H1 (cell line): ENCODE results near the gene HNRNPH3. TPM values are rescaled to one million over a fixed set of nuclear protein-coding genes. Genes with fewer than 3 reads are reported as not detected.

Experiments
- polyA plus RNA-seq, 7 experiments: library from polyadenylated mRNA; depleted of rRNA in 3 of 7; stranded (reverse) in 5 of 7; unstranded in 2 of 7; fragments of >200 nt in 5 of 7; fragments of 200-250 nt in 2 of 7; gene quantifications; 1 replicate in 5 of 7; 2 replicates in 1 of 7; 4 replicates in 1 of 7; pipeline versions ENCODE4 v1.2.1 to v1.2.3, GENCODE V29; 2011 to 2013; ENCODE audit warnings: missing spikeins in 2 of 7, mixed read lengths in 2 of 7
- total RNA-seq: library from RNA; stranded (reverse); fragmentation: NEBNext Ultra II Directional; extraction: Animal tissue kit (Norgen Biotek cat#: 25700); gene quantifications from 2 replicates; pipeline ENCODE4 v1.2.1, GENCODE V29; 2021
- TF ChIP-seq, protein P1 (sequence below): fragments of 300-600 bp; sonication (generic); IDR thresholded peaks from 2 replicates; pipeline ENCODE4 v1.7.1; 2012; ENCODE audit warnings: low read length, moderate library complexity, mild to moderate bottlenecking, inconsistent platforms; ENCODE audit not compliant: insufficient replicate concordance

HNRNPH3 gene
- total and polyA plus RNA-seq, 2 of the 8 experiments (the other 6 are each of a cell fraction or from before 2014, with no cell fraction given), result 63.2 to 230 TPM

DNA sequence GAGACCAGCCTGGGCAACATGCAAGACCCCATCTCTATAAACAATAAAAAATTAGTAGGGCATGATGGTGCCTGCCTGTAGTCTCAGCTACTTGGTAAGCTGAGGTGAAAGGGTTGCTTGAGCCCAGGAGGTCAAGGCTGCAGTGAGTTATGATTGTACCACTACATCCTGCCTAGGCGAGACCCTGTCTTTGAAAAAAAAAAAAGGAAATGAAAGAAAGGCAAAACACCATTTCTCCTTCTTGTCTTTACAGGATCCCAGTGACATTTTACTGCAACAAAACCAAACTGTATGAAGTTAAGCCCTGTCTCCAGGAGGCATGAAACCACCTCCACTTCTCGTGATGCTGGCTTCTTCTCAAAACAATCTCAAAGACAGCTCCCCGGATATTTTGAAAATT lies 30.7 kb downstream of the HNRNPH3 start (continued):
- TF ChIP-seq, protein P1, sequence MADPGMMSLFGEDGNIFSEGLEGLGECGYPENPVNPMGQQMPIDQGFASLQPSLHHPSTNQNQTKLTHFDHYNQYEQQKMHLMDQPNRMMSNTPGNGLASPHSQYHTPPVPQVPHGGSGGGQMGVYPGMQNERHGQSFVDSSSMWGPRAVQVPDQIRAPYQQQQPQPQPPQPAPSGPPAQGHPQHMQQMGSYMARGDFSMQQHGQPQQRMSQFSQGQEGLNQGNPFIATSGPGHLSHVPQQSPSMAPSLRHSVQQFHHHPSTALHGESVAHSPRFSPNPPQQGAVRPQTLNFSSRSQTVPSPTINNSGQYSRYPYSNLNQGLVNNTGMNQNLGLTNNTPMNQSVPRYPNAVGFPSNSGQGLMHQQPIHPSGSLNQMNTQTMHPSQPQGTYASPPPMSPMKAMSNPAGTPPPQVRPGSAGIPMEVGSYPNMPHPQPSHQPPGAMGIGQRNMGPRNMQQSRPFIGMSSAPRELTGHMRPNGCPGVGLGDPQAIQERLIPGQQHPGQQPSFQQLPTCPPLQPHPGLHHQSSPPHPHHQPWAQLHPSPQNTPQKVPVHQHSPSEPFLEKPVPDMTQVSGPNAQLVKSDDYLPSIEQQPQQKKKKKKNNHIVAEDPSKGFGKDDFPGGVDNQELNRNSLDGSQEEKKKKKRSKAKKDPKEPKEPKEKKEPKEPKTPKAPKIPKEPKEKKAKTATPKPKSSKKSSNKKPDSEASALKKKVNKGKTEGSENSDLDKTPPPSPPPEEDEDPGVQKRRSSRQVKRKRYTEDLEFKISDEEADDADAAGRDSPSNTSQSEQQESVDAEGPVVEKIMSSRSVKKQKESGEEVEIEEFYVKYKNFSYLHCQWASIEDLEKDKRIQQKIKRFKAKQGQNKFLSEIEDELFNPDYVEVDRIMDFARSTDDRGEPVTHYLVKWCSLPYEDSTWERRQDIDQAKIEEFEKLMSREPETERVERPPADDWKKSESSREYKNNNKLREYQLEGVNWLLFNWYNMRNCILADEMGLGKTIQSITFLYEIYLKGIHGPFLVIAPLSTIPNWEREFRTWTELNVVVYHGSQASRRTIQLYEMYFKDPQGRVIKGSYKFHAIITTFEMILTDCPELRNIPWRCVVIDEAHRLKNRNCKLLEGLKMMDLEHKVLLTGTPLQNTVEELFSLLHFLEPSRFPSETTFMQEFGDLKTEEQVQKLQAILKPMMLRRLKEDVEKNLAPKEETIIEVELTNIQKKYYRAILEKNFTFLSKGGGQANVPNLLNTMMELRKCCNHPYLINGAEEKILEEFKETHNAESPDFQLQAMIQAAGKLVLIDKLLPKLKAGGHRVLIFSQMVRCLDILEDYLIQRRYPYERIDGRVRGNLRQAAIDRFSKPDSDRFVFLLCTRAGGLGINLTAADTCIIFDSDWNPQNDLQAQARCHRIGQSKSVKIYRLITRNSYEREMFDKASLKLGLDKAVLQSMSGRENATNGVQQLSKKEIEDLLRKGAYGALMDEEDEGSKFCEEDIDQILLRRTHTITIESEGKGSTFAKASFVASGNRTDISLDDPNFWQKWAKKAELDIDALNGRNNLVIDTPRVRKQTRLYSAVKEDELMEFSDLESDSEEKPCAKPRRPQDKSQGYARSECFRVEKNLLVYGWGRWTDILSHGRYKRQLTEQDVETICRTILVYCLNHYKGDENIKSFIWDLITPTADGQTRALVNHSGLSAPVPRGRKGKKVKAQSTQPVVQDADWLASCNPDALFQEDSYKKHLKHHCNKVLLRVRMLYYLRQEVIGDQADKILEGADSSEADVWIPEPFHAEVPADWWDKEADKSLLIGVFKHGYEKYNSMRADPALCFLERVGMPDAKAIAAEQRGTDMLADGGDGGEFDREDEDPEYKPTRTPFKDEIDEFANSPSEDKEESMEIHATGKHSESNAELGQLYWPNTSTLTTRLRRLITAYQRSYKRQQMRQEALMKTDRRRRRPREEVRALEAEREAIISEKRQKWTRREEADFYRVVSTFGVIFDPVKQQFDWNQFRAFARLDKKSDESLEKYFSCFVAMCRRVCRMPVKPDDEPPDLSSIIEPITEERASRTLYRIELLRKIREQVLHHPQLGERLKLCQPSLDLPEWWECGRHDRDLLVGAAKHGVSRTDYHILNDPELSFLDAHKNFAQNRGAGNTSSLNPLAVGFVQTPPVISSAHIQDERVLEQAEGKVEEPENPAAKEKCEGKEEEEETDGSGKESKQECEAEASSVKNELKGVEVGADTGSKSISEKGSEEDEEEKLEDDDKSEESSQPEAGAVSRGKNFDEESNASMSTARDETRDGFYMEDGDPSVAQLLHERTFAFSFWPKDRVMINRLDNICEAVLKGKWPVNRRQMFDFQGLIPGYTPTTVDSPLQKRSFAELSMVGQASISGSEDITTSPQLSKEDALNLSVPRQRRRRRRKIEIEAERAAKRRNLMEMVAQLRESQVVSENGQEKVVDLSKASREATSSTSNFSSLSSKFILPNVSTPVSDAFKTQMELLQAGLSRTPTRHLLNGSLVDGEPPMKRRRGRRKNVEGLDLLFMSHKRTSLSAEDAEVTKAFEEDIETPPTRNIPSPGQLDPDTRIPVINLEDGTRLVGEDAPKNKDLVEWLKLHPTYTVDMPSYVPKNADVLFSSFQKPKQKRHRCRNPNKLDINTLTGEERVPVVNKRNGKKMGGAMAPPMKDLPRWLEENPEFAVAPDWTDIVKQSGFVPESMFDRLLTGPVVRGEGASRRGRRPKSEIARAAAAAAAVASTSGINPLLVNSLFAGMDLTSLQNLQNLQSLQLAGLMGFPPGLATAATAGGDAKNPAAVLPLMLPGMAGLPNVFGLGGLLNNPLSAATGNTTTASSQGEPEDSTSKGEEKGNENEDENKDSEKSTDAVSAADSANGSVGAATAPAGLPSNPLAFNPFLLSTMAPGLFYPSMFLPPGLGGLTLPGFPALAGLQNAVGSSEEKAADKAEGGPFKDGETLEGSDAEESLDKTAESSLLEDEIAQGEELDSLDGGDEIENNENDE, result no peak
- TF ChIP-seq, all 59 proteins: peak for 0
